Panc1 (cell line): ENCODE measurements around the gene PFKFB3. TPM values are rescaled to one million over a fixed set of nuclear protein-coding genes. Genes with fewer than 3 reads are reported as not detected.

ENCODE experiments used
- ATAC-seq: fragments of 200-7000 bp; cut with Tn5 transposase; 2 replicates; pipeline ENCODE4 v1.9.1; 2020; ENCODE audit warnings: mild to moderate bottlenecking, moderate library complexity
- BruUV-seq: library from RNA; stranded (reverse); fragments of 400-500 nt; replicated peaks from 2 replicates; lab custom pipeline; 2021; lab: Mats Ljungman, UMichigan
- CTCF ChIA-PET: fragments of 300-600 bp; sonication (Branson Sonifier 250); formaldehyde crosslinking; loops from one replicate; lab custom pipeline; 2022; ENCODE audit warnings: antibody characterized with exemption; lab: Charles Lee
- POLR2A ChIA-PET: fragments of 300-600 bp; sonication (Branson Sonifier 250); formaldehyde crosslinking; loops from one replicate; lab custom pipeline; 2022; ENCODE audit warnings: antibody characterized with exemption; lab: Charles Lee
- DNase-seq: peaks from one replicate; pipeline ENCODE4 v3.0.0-alpha.2; 2010; ENCODE audit warnings: low read depth, low spot score
- H3K27ac ChIP-seq: 2 replicates; pipeline ENCODE4 v1.5.1; 2011; ENCODE audit warnings: mild to moderate bottlenecking, low read length, inconsistent platforms
- H3K27me3 ChIP-seq: fragments of 200-500 bp; sonication (Bioruptor generic); 2 replicates; pipeline ENCODE4 v1.6.0; 2014; ENCODE audit warnings: low read length, inconsistent platforms; ENCODE audit not compliant: control insufficient read depth, insufficient read depth
- H3K36me3 ChIP-seq: fragments of 200-500 bp; sonication (Bioruptor generic); 2 replicates; pipeline ENCODE4 v1.5.1; 2014; ENCODE audit warnings: inconsistent platforms, mild to moderate bottlenecking, low read length, moderate library complexity; ENCODE audit not compliant: control insufficient read depth, insufficient read depth
- H3K4me1 ChIP-seq: 2 replicates; pipeline ENCODE4 v1.5.1; 2011; ENCODE audit warnings: inconsistent platforms, mild to moderate bottlenecking, low read length, moderate library complexity; ENCODE audit not compliant: control insufficient read depth, insufficient read depth
- H3K4me3 ChIP-seq, 2 experiments: 2 replicates each; pipeline ENCODE4 v1.5.1; 2011 to 2012; ENCODE audit warnings: low read depth in 2 of 2, low read length in 2 of 2, mild to moderate bottlenecking in 2 of 2, inconsistent platforms in 1 of 2, moderate library complexity in 1 of 2
- H3K9me3 ChIP-seq: fragments of 200-500 bp; sonication (Bioruptor generic); 2 replicates; pipeline ENCODE4 v1.5.1; 2014; ENCODE audit warnings: low read depth, mild to moderate bottlenecking, inconsistent platforms, low read length, moderate library complexity; ENCODE audit not compliant: control insufficient read depth, insufficient read depth
- POLR2AphosphoS5 ChIP-seq: IDR thresholded peaks from 2 replicates; pipeline ENCODE4 v1.6.1; 2012; ENCODE audit warnings: mild to moderate bottlenecking, low read depth, low read length, moderate library complexity
- SIN3A ChIP-seq: IDR thresholded peaks from 2 replicates; pipeline ENCODE4 v1.6.1; 2012; ENCODE audit warnings: low read depth, mild to moderate bottlenecking, low read length, moderate library complexity, borderline replicate concordance; ENCODE audit not compliant: insufficient read depth
- TCF7L2 ChIP-seq: IDR thresholded peaks from 2 replicates; pipeline ENCODE4 v1.6.1; 2011; ENCODE audit warnings: mild to moderate bottlenecking, low read depth, low read length, inconsistent platforms
- in situ Hi-C: cut with HindIII; loops from 2 replicates; pipeline ENCODE4 v1.10.0; 2016; ENCODE audit warnings: low sequenced_read_pairs, low pct_unique_long_range_greater_than_20kb
- intact Hi-C: fragments of 100-400 bp; cut with micrococcal nuclease; formaldehyde crosslinking; loops from one replicate; pipeline ENCODE4 v1.10.0; 2022; ENCODE audit not compliant: unreplicated experiment
- total RNA-seq: library from RNA; stranded (reverse); gene quantifications from one replicate; pipeline ENCODE4 v1.2.1, GENCODE V29; 2021; ENCODE audit not compliant: unreplicated experiment
- TF ChIP-seq, protein P1 (sequence below): fragments of 450-650 bp; IDR thresholded peaks from 2 replicates; pipeline ENCODE4 v1.5.1; 2017; ENCODE audit warnings: mild to moderate bottlenecking
- TF ChIP-seq, protein P2 (sequence below), 2 experiments: IDR thresholded peaks; 2 replicates each; pipeline ENCODE4 v1.6.1; 2011 to 2012; ENCODE audit warnings: low read depth in 2 of 2, control low read depth in 1 of 2, low read length in 1 of 2, mild to moderate bottlenecking in 1 of 2, moderate library complexity in 1 of 2; ENCODE audit not compliant: insufficient read depth in 1 of 2

PFKFB3 gene
- total RNA-seq, 1 experiment from 2014 or later: 17.1 TPM

DNA sequence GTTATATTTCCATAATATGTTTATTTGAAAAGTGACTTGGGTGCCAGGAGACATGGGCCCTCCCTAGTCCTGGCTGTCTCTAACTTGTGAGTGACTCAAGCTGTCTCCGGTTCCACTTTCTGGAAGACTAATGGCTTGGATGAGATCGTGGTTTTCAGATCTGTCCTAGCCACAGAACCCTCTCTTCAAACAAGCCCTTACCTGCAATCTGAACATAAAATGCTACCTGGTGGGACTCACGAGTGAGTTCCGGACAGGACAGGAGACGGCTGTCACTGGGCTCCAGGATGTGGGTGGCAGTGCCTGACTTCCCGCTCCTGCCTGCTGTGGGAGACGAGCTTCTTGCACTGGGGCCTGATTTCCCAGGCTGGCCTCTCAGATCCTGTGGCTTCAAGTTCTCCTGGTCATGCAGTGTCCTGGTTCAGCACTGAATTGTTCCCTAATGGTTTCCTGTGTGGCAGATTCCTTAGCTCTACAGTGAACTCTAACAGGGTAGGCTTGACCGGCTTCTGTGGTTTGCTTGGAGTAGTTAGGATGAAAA, 26.0 kb upstream of the PFKFB3 start:
- POLR2A ChIA-PET: no interaction called here
- no TSS peak for BruUV-seq
- H3K27ac ChIP-seq: no peak overlapping the region
- no peak overlapping the region for H3K4me3 ChIP-seq
- CTCF ChIA-PET: no interaction called here
- H3K4me1 ChIP-seq: no peaks in the 10 kb centered on the region
- ATAC-seq (peak; percentile 22; the same call in 1 of the 2 replicates), DNase-seq (no peak)
- H3K27me3 ChIP-seq: no peaks in the 10 kb centered on the region
- no peaks in the 10 kb centered on the region for H3K9me3 ChIP-seq
- intact Hi-C loops (no loop called here), in situ Hi-C loops (no loop called here)
- H3K36me3 ChIP-seq: no peaks in the 10 kb centered on the region
- TF ChIP-seq, protein P1, sequence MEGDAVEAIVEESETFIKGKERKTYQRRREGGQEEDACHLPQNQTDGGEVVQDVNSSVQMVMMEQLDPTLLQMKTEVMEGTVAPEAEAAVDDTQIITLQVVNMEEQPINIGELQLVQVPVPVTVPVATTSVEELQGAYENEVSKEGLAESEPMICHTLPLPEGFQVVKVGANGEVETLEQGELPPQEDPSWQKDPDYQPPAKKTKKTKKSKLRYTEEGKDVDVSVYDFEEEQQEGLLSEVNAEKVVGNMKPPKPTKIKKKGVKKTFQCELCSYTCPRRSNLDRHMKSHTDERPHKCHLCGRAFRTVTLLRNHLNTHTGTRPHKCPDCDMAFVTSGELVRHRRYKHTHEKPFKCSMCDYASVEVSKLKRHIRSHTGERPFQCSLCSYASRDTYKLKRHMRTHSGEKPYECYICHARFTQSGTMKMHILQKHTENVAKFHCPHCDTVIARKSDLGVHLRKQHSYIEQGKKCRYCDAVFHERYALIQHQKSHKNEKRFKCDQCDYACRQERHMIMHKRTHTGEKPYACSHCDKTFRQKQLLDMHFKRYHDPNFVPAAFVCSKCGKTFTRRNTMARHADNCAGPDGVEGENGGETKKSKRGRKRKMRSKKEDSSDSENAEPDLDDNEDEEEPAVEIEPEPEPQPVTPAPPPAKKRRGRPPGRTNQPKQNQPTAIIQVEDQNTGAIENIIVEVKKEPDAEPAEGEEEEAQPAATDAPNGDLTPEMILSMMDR: no peak
- TF ChIP-seq TCF7L2 (no peak), SIN3A (no peak), POLR2AphosphoS5 (no peak)
- TF ChIP-seq, protein P2, sequence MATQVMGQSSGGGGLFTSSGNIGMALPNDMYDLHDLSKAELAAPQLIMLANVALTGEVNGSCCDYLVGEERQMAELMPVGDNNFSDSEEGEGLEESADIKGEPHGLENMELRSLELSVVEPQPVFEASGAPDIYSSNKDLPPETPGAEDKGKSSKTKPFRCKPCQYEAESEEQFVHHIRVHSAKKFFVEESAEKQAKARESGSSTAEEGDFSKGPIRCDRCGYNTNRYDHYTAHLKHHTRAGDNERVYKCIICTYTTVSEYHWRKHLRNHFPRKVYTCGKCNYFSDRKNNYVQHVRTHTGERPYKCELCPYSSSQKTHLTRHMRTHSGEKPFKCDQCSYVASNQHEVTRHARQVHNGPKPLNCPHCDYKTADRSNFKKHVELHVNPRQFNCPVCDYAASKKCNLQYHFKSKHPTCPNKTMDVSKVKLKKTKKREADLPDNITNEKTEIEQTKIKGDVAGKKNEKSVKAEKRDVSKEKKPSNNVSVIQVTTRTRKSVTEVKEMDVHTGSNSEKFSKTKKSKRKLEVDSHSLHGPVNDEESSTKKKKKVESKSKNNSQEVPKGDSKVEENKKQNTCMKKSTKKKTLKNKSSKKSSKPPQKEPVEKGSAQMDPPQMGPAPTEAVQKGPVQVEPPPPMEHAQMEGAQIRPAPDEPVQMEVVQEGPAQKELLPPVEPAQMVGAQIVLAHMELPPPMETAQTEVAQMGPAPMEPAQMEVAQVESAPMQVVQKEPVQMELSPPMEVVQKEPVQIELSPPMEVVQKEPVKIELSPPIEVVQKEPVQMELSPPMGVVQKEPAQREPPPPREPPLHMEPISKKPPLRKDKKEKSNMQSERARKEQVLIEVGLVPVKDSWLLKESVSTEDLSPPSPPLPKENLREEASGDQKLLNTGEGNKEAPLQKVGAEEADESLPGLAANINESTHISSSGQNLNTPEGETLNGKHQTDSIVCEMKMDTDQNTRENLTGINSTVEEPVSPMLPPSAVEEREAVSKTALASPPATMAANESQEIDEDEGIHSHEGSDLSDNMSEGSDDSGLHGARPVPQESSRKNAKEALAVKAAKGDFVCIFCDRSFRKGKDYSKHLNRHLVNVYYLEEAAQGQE (IDR thresholded peaks at IDR 0.05; ENCODE audit: insufficient read depth in 1 of 2, low read depth in 2 of 2, low read length in 1 of 2): no peak

DNA sequence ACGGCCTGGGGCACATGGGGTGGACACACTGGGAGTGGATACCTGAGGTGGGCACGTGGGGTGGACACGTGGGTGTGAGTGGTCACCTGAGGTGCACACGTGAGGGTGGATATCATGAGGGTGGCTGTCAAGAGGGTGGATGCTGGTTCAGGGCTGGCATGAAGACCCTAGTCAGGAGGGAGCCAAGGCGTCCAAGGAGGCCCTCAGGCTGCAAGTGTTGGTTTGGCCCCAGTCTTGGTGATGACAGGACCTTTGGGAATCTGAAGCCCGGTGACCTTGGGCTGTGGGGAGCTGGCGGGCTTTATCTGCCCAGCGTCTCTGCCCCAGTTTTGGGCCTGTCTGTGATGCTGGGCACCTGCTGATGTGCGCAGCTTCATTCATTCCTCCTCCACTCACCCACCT, 24.9 kb upstream of the PFKFB3 start:
- in situ Hi-C loops: no loop called here
- CTCF ChIA-PET: no interaction called here
- no TSS peak for BruUV-seq

More for the DNA sequence above, 24.9 kb upstream of the PFKFB3 start:
- H3K4me3 ChIP-seq: no peak overlapping the region
- H3K27ac ChIP-seq: no peak overlapping the region
- TF ChIP-seq TCF7L2: no peak
- TF ChIP-seq, protein P1: no peak
- H3K4me1 ChIP-seq: no peaks in the 10 kb centered on the region
- ATAC-seq (no peak), DNase-seq (no peak)
- H3K27me3 ChIP-seq: no peaks in the 10 kb centered on the region
- no peaks in the 10 kb centered on the region for H3K9me3 ChIP-seq
- POLR2A ChIA-PET: no interaction called here
- intact Hi-C loops: no loop called here
- H3K36me3 ChIP-seq: no peaks in the 10 kb centered on the region
